HEK293 (cell line): ENCODE measurements around the gene BIRC6.

Experiments
- CTCF ChIA-PET: fragments of 350-600 bp; formaldehyde crosslinking; extraction: SDS; loops from one replicate; lab custom pipeline; 2021; ENCODE audit warnings: antibody characterized with exemption; lab: Yijun Ruan, JAX
- POLR2A ChIA-PET: fragments of 300-600 bp; formaldehyde crosslinking; extraction: SDS; loops from one replicate; lab custom pipeline; 2020; ENCODE audit warnings: antibody characterized with exemption, inconsistent platforms; lab: Yijun Ruan, JAX
- H3K27ac ChIP-seq: fragments of 200-500 bp; sonication (Bioruptor generic); 2 replicates; pipeline ENCODE4 v1.5.1; 2014; ENCODE audit warnings: low read depth, low read length, control low read depth, inconsistent platforms; ENCODE audit errors: extremely low read depth
- H3K36me3 ChIP-seq, 2 experiments: fragments of 200-500 bp in 1 of 2; sonication (Bioruptor generic) in 1 of 2; 1 replicate in 1 of 2; 2 replicates in 1 of 2; pipeline ENCODE4 v1.5.1; 2014 to 2017; ENCODE audit warnings: inconsistent platforms in 2 of 2, low read length in 2 of 2; ENCODE audit not compliant: control insufficient read depth in 2 of 2, insufficient read depth in 1 of 2
- H3K4me1 ChIP-seq: fragments of 200-500 bp; sonication (Bioruptor generic); 2 replicates; pipeline ENCODE4 v1.5.1; 2014; ENCODE audit warnings: mild to moderate bottlenecking, low read length, inconsistent platforms; ENCODE audit not compliant: control insufficient read depth, insufficient read depth
- H3K4me3 ChIP-seq: 2 replicates; pipeline ENCODE4 v1.5.1; 2011; ENCODE audit warnings: low read depth, mild to moderate bottlenecking, control low read depth, low read length, moderate library complexity
- H3K9me3 ChIP-seq: fragments of 200-500 bp; sonication (Bioruptor generic); 2 replicates; pipeline ENCODE4 v1.5.1; 2014; ENCODE audit warnings: low read depth, low read length, inconsistent platforms; ENCODE audit not compliant: control insufficient read depth, insufficient read depth
- ATF2 ChIP-seq: fragments of 450-650 bp; formaldehyde crosslinking; IDR thresholded peaks from 2 replicates; pipeline ENCODE4 v1.5.1; 2016; ENCODE audit warnings: missing biosample characterization, missing genetic modification characterization, low read depth
- CTCF ChIP-seq: fragments of 450-650 bp; formaldehyde crosslinking; IDR thresholded peaks from 2 replicates; pipeline ENCODE4 v1.5.1; 2016; ENCODE audit warnings: missing biosample characterization, missing genetic modification characterization
- ZBTB26 ChIP-seq: fragments of 450-650 bp; formaldehyde crosslinking; optimal IDR thresholded peaks from 2 replicates; pipeline ENCODE3; 2016; ENCODE audit warnings: missing biosample characterization, mild to moderate bottlenecking, missing genetic modification characterization
- ZNF112 ChIP-seq: fragments of 450-650 bp; formaldehyde crosslinking; IDR thresholded peaks from 2 replicates; pipeline ENCODE4 v1.5.0; 2017; ENCODE audit warnings: missing biosample characterization, missing genetic modification characterization
- ZNF132 ChIP-seq: fragments of 450-650 bp; formaldehyde crosslinking; IDR thresholded peaks from 2 replicates; pipeline ENCODE4 v1.5.1; 2017; ENCODE audit warnings: missing biosample characterization, missing genetic modification characterization, borderline replicate concordance
- ZNF148 ChIP-seq: fragments of 450-650 bp; formaldehyde crosslinking; IDR thresholded peaks from 2 replicates; pipeline ENCODE4 v1.5.0; 2017; ENCODE audit warnings: missing biosample characterization, missing genetic modification characterization, borderline replicate concordance
- ZNF311 ChIP-seq: fragments of 450-650 bp; formaldehyde crosslinking; IDR thresholded peaks from 2 replicates; pipeline ENCODE4 v1.5.1; 2017; ENCODE audit warnings: missing biosample characterization, missing genetic modification characterization, borderline replicate concordance
- ZNF473 ChIP-seq: fragments of 450-650 bp; formaldehyde crosslinking; IDR thresholded peaks from 2 replicates; pipeline ENCODE4 v1.5.1; 2017; ENCODE audit warnings: missing biosample characterization, missing genetic modification characterization
- ZNF501 ChIP-seq: fragments of 450-650 bp; formaldehyde crosslinking; IDR thresholded peaks from 2 replicates; pipeline ENCODE4 v1.5.1; 2016; ENCODE audit warnings: missing biosample characterization, missing genetic modification characterization
- ZNF664 ChIP-seq: fragments of 450-650 bp; formaldehyde crosslinking; IDR thresholded peaks from 2 replicates; pipeline ENCODE4 v1.5.1; 2016; ENCODE audit warnings: missing biosample characterization, missing genetic modification characterization
- ZNF707 ChIP-seq: fragments of 450-650 bp; formaldehyde crosslinking; IDR thresholded peaks from 2 replicates; pipeline ENCODE4 v1.5.1; 2016; ENCODE audit warnings: missing biosample characterization, missing genetic modification characterization
- ZNF777 ChIP-seq: fragments of 450-650 bp; formaldehyde crosslinking; IDR thresholded peaks from 2 replicates; pipeline ENCODE4 v1.5.1; 2017; ENCODE audit warnings: missing biosample characterization, missing genetic modification characterization, borderline replicate concordance
- TF ChIP-seq, protein P1 (sequence below): fragments of 450-650 bp; formaldehyde crosslinking; IDR thresholded peaks from 2 replicates; pipeline ENCODE4 v1.5.1; 2017; ENCODE audit warnings: missing biosample characterization, missing genetic modification characterization

BIRC6 gene

DNA sequence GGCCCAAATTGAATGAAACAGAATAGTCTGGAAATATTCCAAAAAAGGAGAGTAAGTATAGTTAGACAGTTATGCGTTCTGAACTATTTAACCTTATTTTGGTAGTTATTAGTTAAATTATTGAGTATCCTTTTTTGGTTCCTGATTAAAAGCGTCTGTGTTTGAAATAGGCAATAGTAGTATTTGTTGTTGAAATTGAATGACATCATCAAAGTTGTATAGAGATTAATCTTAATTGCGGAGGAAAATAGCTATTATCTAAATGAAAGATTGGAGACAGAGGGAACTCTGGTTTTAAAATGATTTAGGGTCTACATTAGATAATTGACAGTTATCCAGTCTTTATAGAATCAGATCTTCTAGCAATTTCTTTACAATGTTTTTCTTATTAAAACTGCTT is 115.8 kb downstream of the BIRC6 start:
- peaks cover 50 to 53% of the 10 kb centered on the region in 2 experiments for H3K36me3 ChIP-seq
- CTCF ChIA-PET, result no interaction called here
- H3K9me3 ChIP-seq, result no peaks in the 10 kb centered on the region
- no peak overlapping the region for H3K4me3 ChIP-seq
- POLR2A ChIA-PET, result no interaction called here
- peak; percentile 88 for TF ChIP-seq ATF2
- TF ChIP-seq ZNF777 (tag by site-specific recombination), result no peak
- no peak overlapping the region for H3K27ac ChIP-seq
- H3K4me1 ChIP-seq, result no peaks in the 10 kb centered on the region

DNA sequence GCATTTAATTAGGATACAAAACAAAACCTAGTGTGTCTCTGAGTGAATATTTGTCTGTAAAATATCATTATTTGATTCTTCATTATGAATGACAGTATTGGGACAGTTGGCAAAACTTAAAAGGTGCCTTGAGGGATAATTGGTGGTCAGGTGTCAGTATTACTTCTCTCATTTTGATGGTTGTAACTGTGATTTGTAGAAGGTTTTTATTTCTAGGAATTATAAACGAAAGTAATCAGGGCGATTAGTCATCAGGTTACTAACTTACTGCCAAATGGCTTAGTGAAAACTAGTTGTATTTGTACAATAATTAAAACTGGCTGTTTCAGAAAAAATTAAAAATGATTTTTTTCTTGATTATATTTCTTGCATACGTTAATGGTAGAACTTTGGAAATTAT is 117.6 kb downstream of the BIRC6 start:
- no peak overlapping the region for H3K27ac ChIP-seq
- H3K36me3 ChIP-seq, result peaks cover 50 to 54% of the 10 kb centered on the region in 2 experiments
- H3K4me1 ChIP-seq, result no peaks in the 10 kb centered on the region
- POLR2A ChIA-PET, result no interaction called here
- no peaks in the 10 kb centered on the region for H3K9me3 ChIP-seq
- no peak overlapping the region for H3K4me3 ChIP-seq
- CTCF ChIA-PET, result no interaction called here
- TF ChIP-seq ZNF132 (no peak), ZNF664 (tag by site-specific recombination) (no peak), ZNF148 (tag by site-specific recombination) (no peak), ZNF501 (tag by site-specific recombination) (no peak)

DNA sequence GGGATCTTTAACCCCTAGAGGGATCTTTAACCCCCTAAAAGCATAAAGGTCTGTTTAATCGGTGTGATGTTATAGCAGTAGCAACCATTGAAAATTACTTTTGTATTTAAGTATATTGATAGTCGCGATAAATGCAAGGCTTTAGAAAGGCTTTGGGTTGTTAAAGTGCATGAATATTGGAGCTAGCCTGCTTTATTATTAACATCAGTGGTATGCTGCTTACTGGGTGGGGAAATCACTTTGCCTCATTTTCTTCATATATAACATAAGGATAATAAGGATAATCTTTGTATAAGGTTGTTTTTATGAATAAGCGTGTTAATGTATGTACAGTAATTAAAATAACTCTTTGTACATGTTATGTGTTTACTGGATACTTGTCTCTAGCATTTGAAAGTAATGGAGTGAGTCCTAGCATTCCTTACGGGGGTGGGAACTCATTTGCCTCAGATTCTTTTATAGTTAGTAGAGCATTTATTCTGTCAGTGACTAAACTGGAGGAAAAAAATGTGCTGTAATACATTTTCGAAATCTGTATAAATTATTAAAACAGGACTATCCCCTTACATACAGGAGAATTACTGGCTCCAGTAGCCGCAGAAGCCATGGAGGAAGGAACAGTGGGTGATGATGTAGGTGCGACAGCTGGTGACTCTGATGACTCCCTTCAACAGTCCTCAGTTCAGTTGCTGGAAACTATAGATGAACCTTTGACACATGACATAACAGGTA is 122.2 kb downstream of the BIRC6 start:
- POLR2A ChIA-PET, result no interaction called here
- TF ChIP-seq ZNF707 (tag by site-specific recombination) (no peak), ZNF311 (no peak), ZNF473 (tag by site-specific recombination) (no peak), CTCF (tag by site-specific recombination) (no peak), ZBTB26 (no peak), ZNF112 (no peak)
- TF ChIP-seq, protein P1, sequence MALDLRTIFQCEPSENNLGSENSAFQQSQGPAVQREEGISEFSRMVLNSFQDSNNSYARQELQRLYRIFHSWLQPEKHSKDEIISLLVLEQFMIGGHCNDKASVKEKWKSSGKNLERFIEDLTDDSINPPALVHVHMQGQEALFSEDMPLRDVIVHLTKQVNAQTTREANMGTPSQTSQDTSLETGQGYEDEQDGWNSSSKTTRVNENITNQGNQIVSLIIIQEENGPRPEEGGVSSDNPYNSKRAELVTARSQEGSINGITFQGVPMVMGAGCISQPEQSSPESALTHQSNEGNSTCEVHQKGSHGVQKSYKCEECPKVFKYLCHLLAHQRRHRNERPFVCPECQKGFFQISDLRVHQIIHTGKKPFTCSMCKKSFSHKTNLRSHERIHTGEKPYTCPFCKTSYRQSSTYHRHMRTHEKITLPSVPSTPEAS (tag by site-specific recombination), result no peak
- TF ChIP-seq, all 188 proteins: peak for 0
- Histone ChIP-seq H3K27ac (no peak overlapping the region), H3K4me3 (no peak overlapping the region), H3K36me3 (peaks cover 71% of the 10 kb centered on the region in 2 experiments), H3K9me3 (no peaks in the 10 kb centered on the region), H3K4me1 (no peaks in the 10 kb centered on the region)
- CTCF ChIA-PET, result no interaction called here
